Testis (tissue), 2 donors: ENCODE data around the gene ABCC9.

Source experiments
- POLR2A ChIP-seq: fragments of 450-650 bp; IDR thresholded peaks from one replicate; pipeline ENCODE4 v1.6.1; 2017; ENCODE audit warnings: antibody characterized with exemption, mild to moderate bottlenecking, moderate library complexity
- TF ChIP-seq, protein P1 (sequence below), 3 experiments: fragments of 450-650 bp in 2 of 3; fragments of 200-600 bp in 1 of 3; sonication (generic) in 1 of 3; IDR thresholded peaks; one replicate each; pipeline ENCODE4 v1.5.1; 2016 to 2019; ENCODE audit warnings: antibody characterized with exemption in 3 of 3, mild to moderate bottlenecking in 2 of 3, moderate library complexity in 1 of 3

DNA sequence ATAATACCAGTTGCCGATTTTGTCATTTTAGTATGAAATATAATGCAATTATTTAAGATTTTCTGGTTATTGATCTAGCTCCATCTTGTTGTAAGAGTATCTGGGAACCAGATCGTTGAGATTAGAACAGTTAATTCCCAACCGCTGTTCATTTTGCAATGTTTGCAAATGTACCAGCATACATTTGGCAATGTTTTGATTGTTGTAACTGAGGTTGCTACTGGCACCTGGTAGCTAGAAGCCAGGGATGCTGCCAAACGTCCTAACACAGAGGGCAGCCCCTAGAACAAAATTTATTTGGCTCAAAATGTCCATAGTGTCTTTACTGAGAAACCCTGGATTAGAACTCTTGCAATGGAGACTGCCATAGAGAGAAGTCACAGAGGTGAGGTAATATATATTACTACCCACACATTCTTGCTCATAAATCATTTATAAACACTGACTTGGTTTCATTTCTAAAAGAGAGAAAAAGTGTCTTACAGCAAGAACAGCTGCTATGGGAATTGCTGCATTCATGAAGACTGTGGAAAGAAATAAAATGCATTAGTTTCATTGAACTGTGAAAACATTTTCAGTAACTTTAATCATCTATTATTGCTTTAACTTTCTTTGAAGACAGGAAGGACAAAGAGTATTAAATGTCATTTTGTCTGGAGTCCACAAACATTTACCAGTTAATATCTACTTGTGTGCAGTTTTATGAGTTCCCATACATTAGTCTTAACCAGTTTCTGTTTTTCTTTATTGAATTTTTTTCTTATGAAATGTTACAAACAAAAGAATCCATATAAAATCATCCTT lies 46.2 kb downstream of the ABCC9 start:
- TF ChIP-seq, protein P1, sequence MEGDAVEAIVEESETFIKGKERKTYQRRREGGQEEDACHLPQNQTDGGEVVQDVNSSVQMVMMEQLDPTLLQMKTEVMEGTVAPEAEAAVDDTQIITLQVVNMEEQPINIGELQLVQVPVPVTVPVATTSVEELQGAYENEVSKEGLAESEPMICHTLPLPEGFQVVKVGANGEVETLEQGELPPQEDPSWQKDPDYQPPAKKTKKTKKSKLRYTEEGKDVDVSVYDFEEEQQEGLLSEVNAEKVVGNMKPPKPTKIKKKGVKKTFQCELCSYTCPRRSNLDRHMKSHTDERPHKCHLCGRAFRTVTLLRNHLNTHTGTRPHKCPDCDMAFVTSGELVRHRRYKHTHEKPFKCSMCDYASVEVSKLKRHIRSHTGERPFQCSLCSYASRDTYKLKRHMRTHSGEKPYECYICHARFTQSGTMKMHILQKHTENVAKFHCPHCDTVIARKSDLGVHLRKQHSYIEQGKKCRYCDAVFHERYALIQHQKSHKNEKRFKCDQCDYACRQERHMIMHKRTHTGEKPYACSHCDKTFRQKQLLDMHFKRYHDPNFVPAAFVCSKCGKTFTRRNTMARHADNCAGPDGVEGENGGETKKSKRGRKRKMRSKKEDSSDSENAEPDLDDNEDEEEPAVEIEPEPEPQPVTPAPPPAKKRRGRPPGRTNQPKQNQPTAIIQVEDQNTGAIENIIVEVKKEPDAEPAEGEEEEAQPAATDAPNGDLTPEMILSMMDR (IDR thresholded peaks at IDR 0.05): no peak
- TF ChIP-seq POLR2A: no peak
